ENCODE results near the gene ARHGEF39. TPM values are rescaled to one million over a fixed set of nuclear protein-coding genes. Genes with fewer than 3 reads are reported as not detected.

Gene ARHGEF39
- 3.0 and 5.7 TPM in 2 replicates for total RNA-seq (2014; rRNA removed; shearing (Covaris generic))

- DNase-seq (ENCODE audit: low read depth) = peak; percentile 86
These were observed at the start of gene ARHGEF39 for GRCh38 chr9:35664531-35665470. ARHGEF39 (minus strand) TSS chr9:35665195; CDS start chr9:35665169, 26 bp downstream.

GRCh38 chr9:35714123-35714522, 49.1 kb upstream of the ARHGEF39 start:
- no peak for DNase-seq (ENCODE audit: low read depth)

DNA sequence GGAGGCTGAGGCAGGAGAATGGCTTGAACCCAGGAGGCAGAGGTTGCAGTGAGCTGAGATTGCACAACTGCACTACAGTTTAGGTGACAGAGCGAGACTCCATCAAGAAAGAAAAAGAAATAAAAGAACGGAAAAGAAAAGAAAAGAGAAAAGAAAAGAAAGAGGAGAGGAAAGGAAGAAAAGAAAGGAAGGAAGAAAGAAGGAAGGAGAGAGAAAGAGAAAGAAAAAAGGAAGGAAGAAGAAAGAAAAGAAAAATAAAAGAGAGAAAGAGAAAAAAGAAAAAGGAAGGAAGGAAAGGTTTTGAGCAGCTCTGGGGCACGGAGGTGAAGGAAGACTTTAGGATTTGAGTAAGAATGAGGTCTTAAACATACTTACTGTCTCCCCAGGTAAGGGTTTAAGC, 48.6 kb upstream of the ARHGEF39 start:
- no peak for DNase-seq (ENCODE audit: low read depth)

DNA sequence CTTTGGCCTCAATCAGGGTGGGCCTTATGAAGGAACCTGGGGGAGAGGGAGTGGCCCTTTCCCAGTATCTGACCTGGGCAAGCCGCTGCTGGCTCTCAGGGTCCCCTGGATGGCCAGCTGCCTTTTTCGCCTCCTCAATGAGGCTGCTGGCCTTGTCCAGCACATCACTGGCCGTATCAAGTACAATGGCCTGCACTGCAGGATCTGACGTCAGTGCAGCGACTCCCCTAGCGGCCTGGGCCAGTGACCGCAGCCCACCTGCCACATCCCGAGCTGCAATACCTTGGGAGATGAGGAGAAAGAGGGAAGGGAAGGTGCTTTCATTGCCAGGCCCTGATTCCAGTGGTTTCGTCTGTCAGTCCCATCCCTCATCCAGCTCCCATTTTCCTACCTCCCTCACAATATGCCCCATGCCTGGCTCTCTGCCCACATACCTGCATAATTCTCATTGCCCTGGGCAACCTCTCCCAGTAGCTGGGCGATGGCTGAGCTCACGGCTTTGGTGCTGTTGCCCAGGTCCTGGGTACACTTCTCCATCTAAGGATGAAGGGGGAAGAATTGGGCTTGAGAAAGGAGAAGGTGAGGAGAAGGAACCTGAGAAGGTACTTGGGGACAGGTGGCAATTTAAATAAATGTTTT, 47.9 kb upstream of the ARHGEF39 start:
- peak; percentile 29 for DNase-seq (ENCODE audit: low read depth)

DNA sequence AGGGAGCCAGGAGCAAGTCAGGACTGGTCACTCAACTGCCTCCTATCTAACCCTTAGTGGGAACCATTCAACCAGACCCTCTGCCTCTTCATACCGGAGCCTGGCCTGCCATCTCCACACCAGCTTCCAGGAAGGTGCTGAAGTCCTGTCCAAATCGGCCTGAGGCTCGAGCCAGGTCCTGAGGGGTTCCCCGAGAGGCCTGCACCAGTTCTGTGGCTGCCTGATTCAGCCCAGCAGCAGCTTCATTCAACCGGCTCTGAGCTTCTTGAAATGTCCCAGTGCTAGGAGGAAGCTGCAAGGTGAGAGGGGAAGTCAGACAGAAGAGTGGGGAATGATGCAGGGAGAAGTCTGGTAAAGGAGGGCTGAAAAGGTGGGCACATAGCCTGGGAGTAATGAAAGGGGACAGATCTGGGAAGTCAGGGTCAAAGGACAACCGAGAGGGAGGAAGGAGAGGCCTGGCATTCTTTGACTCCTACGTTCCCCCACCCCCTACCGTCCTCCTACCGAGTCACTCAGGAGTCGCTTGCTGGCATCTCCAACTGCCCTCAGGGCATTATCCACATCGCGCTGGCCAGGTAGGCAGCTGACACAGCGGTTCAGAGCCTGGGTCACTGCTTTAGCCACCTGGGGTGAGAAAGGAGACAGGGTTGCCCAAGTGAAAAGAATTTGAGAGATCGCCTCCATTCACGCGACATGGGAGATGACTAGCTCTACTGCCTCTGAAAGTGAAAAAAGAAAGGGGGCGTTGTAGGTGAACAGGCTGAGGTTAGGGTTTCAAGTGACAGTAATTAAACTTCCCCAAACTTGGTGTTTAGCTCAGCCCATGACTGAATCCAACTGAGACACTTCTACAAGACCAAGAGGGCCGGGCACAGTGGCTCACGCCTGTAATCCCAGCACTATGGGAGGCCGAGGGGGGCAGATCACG, 46.8 kb upstream of the ARHGEF39 start:
- DNase-seq (ENCODE audit: low read depth) = no peak

DNA sequence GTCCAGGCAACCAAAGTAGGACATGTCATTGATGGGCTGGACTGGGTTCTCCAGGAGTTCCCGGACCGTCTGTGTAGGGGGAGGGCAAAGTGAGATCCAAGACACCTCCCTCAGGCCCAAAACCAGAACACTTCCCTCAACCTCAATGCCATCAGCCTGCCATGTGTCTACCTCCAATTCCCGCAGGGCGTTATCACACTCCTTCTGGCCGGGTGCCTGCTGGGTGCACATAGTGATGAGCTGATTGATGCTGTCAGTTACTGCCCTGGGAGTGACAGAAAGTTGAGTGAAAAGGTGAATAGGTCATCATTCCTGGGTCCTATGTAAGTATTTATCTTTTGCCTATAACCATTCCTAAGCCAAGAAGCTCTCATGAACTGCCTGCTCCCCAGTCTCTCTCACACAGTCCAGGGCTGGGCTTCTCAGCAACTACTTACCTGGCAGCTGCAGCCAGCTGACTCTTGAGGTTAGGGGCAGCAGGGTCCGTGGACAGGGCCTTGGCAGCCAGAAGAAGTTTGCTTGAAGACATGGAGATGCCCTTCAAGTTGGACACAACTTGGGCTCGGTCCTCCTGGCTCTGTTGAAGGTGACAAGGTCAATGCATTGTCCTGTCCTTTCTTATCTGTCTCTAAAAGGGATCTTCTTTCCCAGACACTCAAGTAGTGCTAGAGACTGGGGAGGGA, 46.0 kb upstream of the ARHGEF39 start:
- DNase-seq (ENCODE audit: low read depth) = no peak

DNA sequence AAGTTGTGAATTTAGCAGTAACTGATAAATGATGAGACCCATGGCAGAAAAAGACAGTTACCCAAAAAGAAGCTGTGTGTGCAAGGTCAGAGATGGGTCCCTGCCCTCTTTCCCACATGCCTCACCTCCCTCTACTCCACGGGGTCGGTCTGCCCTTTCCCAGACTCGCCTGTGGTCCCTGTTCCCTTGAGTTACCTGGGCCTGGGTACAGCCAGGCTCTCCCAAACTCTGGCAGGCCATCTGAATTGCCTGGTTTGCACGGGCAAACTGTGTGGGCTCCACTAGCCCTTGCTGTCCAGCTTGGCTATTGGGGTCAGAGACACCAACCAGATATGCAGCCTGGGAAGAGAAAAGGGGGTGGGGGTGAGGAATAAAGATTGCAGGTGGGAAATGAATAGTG, 43.2 kb upstream of the ARHGEF39 start:
- no peak for DNase-seq (ENCODE audit: low read depth)

GRCh38 chr9:35706951-35707350, 42.0 kb upstream of the ARHGEF39 start:
- DNase-seq (ENCODE audit: low read depth) = no peak

DNA sequence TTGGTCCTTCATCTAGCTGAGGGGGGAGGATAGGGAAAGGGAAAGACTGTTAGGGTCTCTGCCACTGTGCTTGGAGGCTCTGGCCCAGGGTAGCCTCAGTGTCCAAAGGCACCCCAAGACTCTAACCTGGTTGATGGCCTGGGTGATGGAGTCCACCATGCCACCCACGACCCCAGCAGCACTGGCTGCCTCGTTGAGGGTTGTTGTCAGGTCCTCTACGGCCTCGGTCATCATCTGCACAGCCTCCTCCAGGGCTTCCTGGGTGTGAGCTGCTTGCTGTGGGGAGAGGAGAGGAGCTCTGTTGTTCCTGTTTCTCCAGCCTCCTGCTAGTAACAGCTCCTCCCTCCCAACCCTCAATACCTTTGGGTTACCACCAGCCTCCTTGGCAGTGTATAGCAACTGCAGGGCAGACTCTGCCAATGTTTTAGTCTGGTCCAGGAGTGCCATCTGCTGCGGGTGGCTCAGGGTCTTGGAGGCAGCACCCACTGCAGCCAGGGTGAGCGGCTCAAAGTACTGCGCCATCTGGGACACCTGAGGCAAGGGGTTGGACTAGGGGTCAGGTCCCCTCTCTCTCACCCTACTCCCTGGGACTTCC, 40.9 kb upstream of the ARHGEF39 start:
- no peak for DNase-seq (ENCODE audit: low read depth)

DNA sequence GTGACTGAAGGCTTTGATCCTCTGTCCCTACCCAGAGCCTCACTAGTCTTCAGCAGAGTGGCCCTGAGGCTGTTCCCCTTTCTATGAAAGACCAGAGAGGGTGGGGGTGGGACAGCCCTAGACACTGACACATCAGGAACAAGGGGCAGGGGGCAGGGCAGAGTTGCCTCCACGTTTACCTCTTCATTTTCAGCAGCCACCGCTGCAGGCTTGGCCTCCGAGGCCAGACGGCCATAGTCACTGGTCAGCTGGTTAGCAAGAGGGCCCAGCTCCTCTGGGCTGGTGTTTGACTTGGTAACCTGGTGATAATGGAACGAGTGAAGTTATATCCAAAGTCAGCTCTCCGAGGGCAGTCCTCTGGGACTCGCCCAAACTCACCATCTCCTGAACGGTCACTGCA, 40.4 kb upstream of the ARHGEF39 start:
- DNase-seq (ENCODE audit: low read depth) = no peak

DNA sequence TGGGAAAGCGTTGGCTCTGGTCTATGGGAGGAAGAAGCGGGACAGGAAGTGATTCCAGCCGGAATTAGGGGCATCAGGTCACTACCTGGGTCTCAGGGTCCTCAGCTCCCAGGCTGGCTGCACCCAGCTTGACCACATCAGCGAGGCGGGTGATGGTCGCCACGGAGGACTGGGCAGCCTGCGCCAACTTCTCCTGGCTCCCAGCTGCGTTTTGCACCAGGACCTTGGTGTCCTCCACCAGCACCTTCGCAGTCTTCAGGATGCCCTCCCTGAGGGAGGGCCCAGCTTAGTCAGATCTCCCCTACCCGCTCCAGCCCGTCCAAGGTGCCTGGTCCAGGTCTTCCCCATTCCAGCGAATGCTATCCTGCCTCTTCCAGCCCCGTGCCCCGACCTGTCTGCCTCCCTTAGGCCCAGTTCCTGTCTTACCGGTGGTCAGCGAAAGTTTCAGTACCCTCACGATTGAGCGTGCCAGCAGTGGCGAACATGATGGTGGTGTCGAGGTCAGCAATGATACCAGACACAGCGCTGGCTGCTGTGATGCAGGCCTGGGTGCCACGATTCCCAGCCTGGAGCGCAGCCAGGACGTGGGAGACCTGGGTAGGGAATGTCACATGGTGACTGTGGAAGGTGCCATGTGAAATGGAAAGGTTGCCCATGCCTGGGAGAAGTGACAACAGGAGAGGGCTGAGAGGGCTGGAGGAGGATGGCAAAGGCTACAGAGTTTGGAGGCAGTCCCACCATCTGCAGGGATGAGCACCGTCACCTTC, 39.1 kb upstream of the ARHGEF39 start:
- no peak for DNase-seq (ENCODE audit: low read depth)

GRCh38 chr9:35702696-35703095, 37.7 kb upstream of the ARHGEF39 start:
- no peak for DNase-seq (ENCODE audit: low read depth)

- DNase-seq (ENCODE audit: low read depth) = no peak
These were observed 35.9 kb upstream of the ARHGEF39 start for GRCh38 chr9:35700942-35701341.

DNA sequence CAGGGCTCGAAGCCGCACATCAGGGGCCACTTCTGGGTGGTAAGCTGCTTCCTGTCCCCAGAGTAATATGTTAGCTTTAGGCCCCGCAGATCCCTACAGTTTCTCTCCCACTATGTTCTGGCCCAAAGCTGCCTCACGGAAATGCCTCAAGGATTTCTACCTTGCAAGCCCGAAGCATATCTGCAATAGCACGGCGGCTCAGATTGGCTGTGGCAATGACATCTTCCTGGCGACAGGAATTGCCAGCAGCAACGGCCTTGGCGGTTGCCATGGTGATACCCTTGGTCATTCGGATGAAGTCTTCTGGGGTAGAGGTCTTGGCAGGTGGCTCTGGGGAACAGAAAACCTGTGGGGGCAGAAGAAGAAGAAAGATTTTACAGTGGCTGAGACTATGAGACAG, 35.0 kb upstream of the ARHGEF39 start:
- DNase-seq (ENCODE audit: low read depth) = no peak

- DNase-seq (ENCODE audit: low read depth) = no peak
These were observed 33.2 kb upstream of the ARHGEF39 start for GRCh38 chr9:35698231-35698630.

- no peak for DNase-seq (ENCODE audit: low read depth)
These were observed 32.5 kb upstream of the ARHGEF39 start for GRCh38 chr9:35697486-35697885.

GRCh38 chr9:35696520-35697215, 31.7 kb upstream of the ARHGEF39 start:
- DNase-seq (ENCODE audit: low read depth) = peak; percentile 62

- DNase-seq (ENCODE audit: low read depth) = no peak
These were observed 31.0 kb upstream of the ARHGEF39 start for GRCh38 chr9:35695943-35696401.

DNA sequence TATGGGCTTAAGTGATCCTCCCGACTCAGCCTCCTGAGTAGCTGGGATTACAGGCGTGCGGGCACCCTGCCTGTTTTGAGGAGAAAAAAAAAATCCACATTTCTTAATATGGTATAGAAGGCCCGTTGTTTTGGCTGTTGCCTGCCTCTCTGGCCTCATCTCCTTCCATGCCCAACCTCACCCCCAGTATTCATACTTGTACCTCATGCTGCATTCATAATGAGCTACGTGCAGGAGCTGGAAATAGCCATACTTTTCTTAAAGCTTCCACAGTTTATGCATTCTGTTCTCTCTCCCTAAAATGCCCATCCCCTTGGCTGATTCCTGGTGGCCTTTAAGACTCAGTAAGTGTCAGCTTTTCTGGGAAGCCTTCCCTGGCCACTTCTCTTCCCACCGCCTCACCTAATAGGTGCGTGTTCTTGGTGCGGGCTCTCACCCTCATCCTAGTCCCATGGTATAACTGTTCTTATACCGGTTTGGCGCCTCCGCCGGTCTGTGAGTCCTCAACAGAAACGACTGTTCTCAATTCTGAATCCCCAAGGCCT, 26.8 kb upstream of the ARHGEF39 start:
- DNase-seq (ENCODE audit: low read depth) = no peak

Measured in M059J (cell line).